ENCODE data around the gene B4GAT1.

Gene B4GAT1

GRCh38 chr11:66338276-66339161, 8.9 kb downstream of the B4GAT1 start:
- DNase-seq (ENCODE audit: low read depth in 2 of 3, low spot score in 1 of 3) = no peak

- no peak for DNase-seq (ENCODE audit: low read depth in 2 of 3, low spot score in 1 of 3)
These were observed 10.1 kb downstream of the B4GAT1 start for GRCh38 chr11:66337103-66337899.

DNA sequence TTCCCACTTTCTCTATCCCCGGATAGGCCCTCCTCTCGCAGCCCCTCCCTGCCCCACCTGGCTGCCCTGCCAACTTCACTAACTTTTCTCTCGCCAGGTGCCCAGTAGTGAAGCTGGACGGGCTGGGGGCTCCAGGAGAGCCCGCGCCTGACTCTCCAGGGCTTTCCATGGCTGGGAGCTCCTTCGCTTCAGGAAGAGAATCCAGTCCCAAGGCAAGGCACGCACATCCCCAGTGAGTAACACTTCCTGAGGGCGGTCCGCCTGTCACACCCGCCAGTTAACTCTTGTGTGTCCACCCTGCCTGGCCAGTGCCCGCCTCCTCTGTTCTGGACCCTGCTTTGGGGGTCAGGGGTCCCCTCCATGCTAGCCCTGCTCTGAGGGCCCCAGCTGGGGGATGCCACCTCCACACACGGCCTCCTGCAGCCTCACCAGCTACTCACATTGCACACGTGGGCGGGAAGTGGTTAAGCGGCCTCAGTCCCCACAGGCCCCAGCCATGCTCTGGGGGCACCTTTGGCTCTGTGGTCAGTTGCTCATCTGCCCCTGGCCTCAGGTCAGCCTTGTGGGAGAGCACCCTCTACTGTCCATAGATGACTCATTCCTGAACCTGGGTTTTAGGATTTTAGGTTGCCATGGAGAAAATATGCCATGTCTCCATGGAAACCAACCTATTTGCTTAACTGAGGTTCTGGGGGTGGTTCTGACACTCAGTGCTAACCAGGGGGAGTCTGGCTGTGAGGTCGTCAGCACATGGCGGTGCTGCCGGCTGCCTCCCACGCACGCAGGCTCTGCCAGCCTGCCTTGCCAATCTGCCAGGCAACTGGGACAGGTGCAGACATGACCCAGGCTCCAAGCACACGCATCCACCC, 11.0 kb downstream of the B4GAT1 start, which contains the start of gene RIN1:
TSS of gene RIN1 (minus strand) at position 201 of the 869 bp plus-strand sequence. CDS start at position 169, 32 bp downstream.
- DNase-seq (ENCODE audit: low read depth in 2 of 3, low spot score in 1 of 3) = peak; percentile 50 to 57 (median 54)

DNA sequence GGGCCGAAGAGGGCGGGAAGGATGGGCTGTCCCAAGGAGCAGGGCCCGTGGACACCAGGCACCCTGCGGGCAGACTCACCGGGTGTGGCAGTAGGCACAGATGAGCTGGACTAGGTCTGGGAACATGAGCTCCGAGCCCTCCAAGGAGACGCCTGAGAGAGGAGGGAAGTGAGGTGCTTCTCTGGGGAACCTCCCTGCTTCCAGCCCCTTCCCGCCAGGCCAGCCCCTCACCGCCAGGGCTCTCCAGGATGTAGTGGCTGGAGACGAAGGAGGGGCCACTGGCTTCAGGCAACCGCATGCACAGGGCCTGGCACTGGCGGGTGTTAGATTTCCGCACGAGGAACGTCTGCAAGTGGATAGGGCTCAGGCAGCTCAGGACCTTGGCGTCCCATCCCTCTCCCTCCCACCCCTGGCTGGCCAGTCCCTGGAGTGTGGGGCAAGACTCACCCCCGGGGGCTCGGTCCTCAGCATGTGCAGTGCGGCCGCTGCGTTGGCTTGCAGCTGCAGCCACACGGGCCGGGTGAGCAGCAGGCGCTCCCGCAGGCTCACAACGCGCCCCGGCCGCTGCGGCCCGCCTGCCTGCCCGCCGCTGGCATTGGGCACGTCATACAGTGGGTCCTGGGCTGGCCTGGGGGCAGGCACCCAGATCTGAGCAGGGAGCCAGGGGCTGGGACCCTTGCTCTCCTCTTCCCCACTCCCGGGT, 11.7 kb downstream of the B4GAT1 start:
- DNase-seq (ENCODE audit: low read depth in 2 of 3, low spot score in 1 of 3) = no peak

DNA sequence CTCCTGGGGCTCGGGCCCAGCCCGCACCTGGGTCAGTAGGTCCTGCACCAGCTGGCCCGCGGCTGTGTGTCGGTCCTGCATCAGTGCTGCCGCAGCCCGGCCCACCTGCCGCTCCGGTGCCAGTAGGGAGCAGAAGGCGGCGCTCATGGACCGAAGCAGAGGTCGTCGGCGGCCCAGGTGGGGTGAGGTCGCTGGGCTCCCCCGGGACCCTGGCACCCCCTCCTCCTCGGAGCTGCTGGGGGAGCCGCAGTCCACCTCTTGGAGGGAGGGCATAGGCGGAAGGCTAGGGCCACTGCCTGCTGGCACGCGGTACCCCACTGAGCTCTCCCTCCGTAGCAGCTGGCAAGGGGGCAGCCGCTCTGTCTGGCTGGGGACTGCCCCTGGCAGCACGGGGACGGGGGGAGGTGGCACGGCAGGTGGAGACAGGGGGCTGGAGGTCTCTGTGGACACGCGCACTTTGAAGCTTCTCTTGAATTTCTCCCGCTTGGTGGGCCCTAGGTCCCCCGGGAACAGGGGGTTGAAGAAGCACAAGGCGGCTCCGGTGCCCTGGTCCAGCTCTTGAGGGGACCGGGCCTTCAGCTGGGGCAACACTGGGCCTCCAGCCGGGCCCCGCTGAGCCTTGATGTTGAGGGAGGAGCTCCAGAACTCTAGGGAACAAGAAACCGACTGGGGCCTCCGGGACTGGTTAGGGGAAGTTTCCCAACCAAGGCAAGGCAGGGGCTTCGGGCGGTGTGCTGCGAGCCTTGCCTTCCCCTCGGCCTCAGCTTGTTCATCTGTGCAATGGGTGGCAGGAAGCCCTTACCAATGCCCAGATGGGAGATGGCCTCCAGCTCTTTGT, 12.6 kb downstream of the B4GAT1 start:
- no peak for DNase-seq (ENCODE audit: low read depth in 2 of 3, low spot score in 1 of 3)

GRCh38 chr11:66333896-66334604, 13.4 kb downstream of the B4GAT1 start:
- no peak for DNase-seq (ENCODE audit: low read depth in 2 of 3, low spot score in 1 of 3)

DNA sequence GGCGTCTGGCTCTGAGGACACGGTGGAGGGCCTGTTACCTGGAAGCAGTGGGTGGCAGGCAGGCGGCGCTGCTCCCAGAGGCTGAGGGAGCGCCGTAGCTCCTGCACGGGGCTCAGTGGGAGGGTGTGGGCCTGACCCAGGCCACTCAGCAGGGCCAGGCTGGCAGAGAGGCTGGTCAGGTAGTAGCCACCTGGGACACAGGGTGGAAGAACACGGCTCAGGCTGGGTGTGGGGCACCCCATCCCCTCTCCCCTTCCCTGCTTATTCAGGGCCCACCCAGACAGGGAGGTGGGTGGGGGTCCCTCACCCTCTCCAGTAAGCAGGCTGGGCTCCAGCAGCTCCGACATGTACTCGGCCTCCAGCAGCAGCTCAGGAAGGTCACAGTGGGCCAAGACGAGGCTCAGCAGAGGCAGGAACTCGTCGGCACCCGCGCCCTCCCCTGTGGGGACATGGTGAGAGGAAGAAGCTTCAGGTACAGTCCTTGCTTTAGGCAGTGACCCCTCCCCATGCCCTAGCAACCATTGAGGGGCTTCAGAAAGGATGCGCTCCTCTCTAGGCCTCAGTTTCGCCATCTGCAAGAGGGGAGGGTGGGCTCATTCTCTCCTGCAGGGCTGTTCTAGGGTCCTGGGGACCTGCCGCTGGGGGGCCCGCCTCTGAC, 14.1 kb downstream of the B4GAT1 start:
- no peak for DNase-seq (ENCODE audit: low read depth in 2 of 3, low spot score in 1 of 3)

DNA sequence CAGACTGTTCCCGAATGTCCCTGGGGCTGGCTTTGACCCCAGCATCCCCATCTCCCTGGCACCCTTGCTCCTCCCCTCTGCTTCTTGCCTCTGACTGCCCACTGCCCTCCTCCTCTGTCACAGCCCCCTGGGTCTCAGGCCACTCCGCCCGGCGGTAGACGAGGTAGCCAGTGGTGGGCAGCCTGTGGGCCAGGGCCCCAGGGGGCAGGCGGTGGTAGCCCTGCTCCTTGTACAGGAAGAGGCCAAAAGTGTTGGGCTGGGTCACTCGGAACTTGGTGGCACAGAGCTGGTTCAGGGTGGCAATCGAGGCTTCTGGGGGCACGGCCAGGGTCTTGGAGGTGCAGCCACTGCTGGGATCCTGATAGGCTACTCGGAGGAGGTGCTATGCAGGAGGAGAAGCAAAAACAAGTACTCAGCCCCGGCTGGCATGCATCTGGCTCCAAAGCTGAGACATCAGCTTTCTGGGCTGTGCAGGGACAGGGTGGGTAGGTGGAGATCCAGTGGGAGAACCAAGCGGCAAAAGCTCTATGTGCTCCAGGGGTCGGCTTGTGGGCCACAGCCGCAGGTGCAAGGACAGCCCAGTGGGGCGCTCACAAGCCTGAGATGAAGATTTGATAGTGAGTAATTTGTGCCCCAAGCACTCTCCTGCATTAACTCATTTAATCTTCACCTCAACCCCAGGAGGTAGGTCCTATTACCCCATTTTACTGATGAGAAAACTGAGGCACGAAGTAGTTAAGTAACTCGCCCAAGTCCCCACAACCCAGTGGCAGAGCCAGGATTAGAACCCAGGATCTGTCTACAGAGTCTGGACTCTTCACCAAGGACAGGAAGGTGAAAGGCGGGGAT, 14.8 kb downstream of the B4GAT1 start:
- DNase-seq (ENCODE audit: low read depth in 2 of 3, low spot score in 1 of 3) = no peak

DNA sequence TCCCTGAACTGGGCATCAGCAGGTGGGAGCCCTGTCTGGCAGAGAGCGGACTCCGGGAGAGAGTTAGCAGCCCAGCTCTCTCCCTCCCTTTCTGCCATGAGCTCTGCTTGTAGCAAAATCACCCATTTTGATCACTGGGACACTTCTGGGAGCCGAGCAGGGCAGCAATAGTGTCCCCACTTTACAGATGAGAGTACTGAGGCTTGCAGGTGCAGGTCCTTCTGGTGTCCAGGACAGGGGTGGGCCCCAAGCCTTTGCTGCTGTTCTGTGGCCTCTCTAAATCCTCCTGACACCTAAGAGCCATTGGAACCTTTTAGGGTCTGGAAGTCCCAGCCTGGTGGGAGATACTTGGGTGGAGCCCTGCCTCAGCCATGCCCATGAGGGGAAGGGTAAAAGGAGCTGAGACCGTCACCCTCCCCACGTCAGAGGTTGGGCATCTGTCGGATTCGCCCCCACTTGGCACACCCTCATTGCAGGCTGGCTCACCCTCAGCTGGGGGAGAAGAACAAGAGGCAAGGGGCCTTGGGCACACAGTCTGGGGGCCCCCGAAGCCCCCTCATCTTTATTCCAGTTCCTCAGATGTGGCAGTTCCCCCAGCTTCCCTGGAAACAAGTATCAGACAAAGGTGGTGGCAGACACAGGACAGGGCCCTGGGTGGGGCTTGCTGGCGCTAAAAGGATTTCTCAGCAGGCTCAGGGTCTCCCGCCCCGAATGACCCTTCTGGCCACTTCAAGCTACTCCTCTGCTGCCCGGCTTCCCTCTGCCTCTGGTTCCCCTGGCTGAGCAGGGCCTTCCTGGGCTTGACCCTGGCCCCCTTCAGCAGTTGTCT, 15.7 kb downstream of the B4GAT1 start:
- no peak for DNase-seq (ENCODE audit: low read depth in 2 of 3, low spot score in 1 of 3)

GRCh38 chr11:66330931-66331330, 16.5 kb downstream of the B4GAT1 start:
- DNase-seq (ENCODE audit: low read depth in 2 of 3, low spot score in 1 of 3) = no peak

DNA sequence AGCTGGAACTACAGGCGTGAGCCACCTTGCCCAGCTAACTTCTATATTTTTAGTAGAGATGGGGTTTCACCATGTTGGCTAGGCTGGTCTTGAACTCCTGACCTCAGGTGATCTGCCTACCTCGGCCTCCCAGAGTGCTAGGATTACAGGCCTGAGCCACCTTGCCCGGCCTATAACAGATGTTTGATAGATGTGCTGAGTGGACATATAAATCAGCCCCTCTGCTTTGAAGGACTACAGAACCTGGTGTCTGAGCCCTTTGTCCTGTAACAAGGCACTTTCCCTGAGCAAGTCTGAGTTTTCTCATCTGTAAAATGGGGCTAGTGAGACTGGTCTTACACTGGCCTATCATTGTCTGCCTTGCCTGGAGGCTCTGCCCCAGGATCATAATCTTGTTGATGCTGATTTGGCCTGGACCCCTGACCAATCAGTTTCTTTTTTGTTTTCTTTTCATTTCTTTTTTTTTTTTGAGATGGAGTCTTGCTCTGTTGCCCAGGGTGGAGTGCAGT, 18.2 kb downstream of the B4GAT1 start:
- DNase-seq (ENCODE audit: low read depth in 2 of 3, low spot score in 1 of 3) = no peak

DNA sequence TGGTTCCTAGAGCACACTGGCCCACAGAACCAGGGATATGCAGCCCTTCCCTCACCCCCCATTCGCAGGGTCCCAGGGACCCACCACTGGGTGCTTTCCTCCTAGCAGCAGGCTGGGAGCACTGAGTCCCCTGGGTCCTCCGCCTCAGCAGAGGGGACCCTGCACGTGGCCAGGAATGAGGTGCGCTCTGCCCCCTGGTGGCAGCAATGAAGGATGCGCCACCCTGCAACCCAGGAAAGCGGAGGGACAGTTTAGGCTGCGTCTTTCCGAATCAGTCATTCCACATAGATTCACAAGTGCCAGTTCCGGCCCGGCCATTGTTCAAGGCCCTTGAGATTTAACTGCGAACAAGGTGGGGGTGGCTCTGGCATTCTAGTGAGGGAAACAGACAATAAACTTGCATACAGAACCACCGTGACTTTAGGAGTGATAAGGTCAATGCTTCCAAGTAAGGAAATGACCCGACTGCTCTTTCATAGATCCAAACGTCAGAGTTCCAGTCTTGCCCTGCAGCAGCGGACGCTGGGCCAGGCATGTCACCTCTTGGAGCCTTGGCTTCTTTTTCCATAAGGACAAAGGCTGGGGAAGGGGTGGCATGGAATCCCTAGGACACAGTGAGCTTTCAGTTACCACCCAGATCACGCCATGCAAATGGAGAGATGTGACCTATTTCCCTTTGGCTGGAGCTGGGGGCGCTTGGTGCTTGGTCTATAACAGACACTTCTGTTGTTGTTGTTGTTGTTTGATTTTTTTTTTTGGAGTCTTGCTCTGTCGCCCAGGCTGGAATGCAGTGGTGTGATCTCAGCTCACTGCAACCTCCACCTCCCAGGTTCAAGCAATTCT, 18.9 kb downstream of the B4GAT1 start:
- peak; percentile 72 to 83 (median 82) for DNase-seq (ENCODE audit: low read depth in 2 of 3, low spot score in 1 of 3)

GRCh38 chr11:66328031-66328301, 19.5 kb downstream of the B4GAT1 start:
- DNase-seq (ENCODE audit: low read depth in 2 of 3, low spot score in 1 of 3) = no peak

DNA sequence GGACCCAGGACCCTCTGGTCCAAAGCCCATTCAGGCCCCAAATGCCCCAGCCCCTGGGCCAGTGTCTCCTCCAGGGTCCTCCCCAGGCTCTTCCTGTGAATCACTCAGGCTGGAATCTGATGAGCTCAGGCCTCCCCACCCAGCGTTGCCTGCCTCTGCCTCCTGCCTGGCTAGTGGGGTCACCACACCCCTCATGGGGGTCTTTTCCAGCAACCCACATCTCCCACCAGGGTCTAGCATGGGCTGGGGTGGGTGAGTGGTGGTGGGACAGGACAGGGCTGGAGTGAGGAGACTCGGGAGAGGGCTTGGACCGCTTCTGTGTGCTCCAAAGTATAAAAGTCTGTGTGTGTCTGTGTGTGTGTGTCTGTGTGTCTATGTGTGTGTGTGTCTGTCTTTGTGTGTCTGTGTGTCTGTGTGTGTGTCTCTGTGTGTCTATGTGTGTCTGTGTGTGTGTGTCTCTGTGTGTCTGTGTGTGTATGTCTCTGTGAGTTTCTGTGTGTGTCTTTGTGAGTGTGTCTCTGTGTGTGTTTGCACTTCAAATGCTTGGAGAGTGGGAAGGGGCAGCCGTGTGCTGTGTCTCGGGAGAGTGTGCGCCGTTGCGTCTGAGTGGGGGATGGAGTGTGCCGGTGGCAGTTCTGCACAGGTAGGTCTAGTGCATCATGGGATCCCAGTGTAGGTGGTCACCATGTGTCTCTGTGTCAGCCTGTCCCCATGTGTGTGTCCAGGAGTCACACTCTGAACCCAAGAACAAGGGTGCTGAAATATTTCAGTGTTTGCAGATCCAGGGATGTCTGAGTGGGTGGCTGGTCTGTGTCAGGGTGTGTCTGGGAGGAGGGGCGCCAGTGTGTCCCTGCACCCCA, 20.0 kb downstream of the B4GAT1 start:
- DNase-seq (ENCODE audit: low read depth in 2 of 3, low spot score in 1 of 3) = no peak

All from stimulated activated CD4-positive, alpha-beta T cell treated with anti-CD3 and anti-CD28 coated beads, Interleukin-12 subunit alpha, Interleukin-12 subunit beta, amount 100 ng/mL, for 48 hours (primary cell).